K562 (cell line): ENCODE results near the gene PLOD1. TPM values are rescaled to one million over a fixed set of nuclear protein-coding genes. Genes with fewer than 3 reads are reported as not detected.

Experiments
- ATAC-seq: fragments of 200-7000 bp; cut with Tn5 transposase; 3 replicates; pipeline ENCODE4 v1.9.1; 2020; ENCODE audit warnings: moderate library complexity
- BruUV-seq: library from RNA; stranded (reverse); fragments of 400-500 nt; replicated peaks from 2 replicates; lab custom pipeline; 2021; lab: Mats Ljungman, UMichigan
- CTCF ChIA-PET: fragments of 300-600 bp; formaldehyde crosslinking; extraction: SDS; loops from one replicate; lab custom pipeline; 2021; ENCODE audit warnings: low intra/inter-chr PET ratio; lab: Yijun Ruan, JAX
- POLR2A ChIA-PET: fragments of 300-600, 350-650 bp; sonication (Branson Sonifier 250); formaldehyde crosslinking; extraction: SDS; loops from one replicate; lab custom pipeline; 2021; ENCODE audit warnings: antibody characterized with exemption, inconsistent platforms; lab: Yijun Ruan, JAX
- DNase-seq, 4 experiments: peaks; one replicate each; pipeline versions ENCODE4 v3.0.0 to v3.0.0-alpha.2; 2011 to 2018; ENCODE audit warnings: low spot score in 3 of 4, mixed read lengths in 3 of 4; ENCODE audit errors: extremely low read depth in 1 of 4
- FAIRE-seq: peaks from 2 replicates; lab custom pipeline; 2011; peaks lifted over from hg19 to GRCh38; lab: Jason Lieb, UNC
- H2AFZ ChIP-seq: 2 replicates; pipeline ENCODE4 v1.6.0; 2011; ENCODE audit warnings: low read depth, low read length, control low read depth, inconsistent platforms
- H3K27ac ChIP-seq: fragments of 200-600 bp; 3 replicates; pipeline ENCODE4 v1.8.0; 2011; ENCODE audit warnings: low read depth, mild to moderate bottlenecking, control low read depth, inconsistent platforms, low read length, moderate library complexity, mixed read lengths; ENCODE audit errors: extremely low read depth
- H3K27me3 ChIP-seq, 2 experiments: fragments of 300-600 bp in 1 of 2; 2 replicates in 1 of 2; 3 replicates in 1 of 2; pipeline versions ENCODE4 v1.6.0 to v1.8.0; 2011; ENCODE audit warnings: inconsistent platforms in 2 of 2, low read length in 2 of 2, mild to moderate bottlenecking in 1 of 2, mixed read lengths in 1 of 2, moderate library complexity in 1 of 2; ENCODE audit not compliant: control insufficient read depth in 2 of 2, insufficient read depth in 2 of 2
- H3K36me3 ChIP-seq: fragments of 300-600 bp; 3 replicates; pipeline ENCODE4 v1.8.0; 2011; ENCODE audit warnings: mild to moderate bottlenecking, low read length, inconsistent platforms; ENCODE audit not compliant: control insufficient read depth, insufficient read depth
- H3K4me1 ChIP-seq, 2 experiments: fragments of 200-600 bp in 1 of 2; replicated peaks in 1 of 2; 2 replicates in 1 of 2; 3 replicates in 1 of 2; pipeline versions ENCODE4 v1.5.1 to v1.8.0; 2011; ENCODE audit warnings: inconsistent platforms in 2 of 2, low read length in 2 of 2, mild to moderate bottlenecking in 1 of 2, mixed read lengths in 1 of 2, moderate library complexity in 1 of 2; ENCODE audit not compliant: control insufficient read depth in 2 of 2, insufficient read depth in 2 of 2
- H3K4me2 ChIP-seq: 2 replicates; pipeline ENCODE4 v1.6.1; 2011; ENCODE audit warnings: low read length, control low read depth, inconsistent platforms, mixed read lengths; ENCODE audit not compliant: insufficient read depth
- H3K4me3 ChIP-seq: fragments of 200-600 bp; sonication (generic), shearing (Covaris generic); 2 replicates; pipeline ENCODE4 v1.5.1; 2016; ENCODE audit warnings: control low read depth, inconsistent platforms
- H3K79me2 ChIP-seq: fragments of 200-600 bp; 3 replicates; pipeline ENCODE4 v1.8.0; 2011; ENCODE audit warnings: low read length, inconsistent platforms; ENCODE audit not compliant: control insufficient read depth, insufficient read depth
- H3K9ac ChIP-seq, 2 experiments: 2 replicates each; pipeline versions ENCODE4 v1.6.0 to v1.6.1; 2011; ENCODE audit warnings: low read depth in 2 of 2, low read length in 2 of 2, control low read depth in 1 of 2, inconsistent platforms in 1 of 2, mild to moderate bottlenecking in 1 of 2, mixed read lengths in 1 of 2; ENCODE audit not compliant: insufficient read depth in 1 of 2
- H3K9me1 ChIP-seq: one replicate; pipeline ENCODE4 v1.6.0; 2011; ENCODE audit warnings: inconsistent platforms, mild to moderate bottlenecking, low read length, moderate library complexity; ENCODE audit not compliant: control insufficient read depth, insufficient read depth
- H3K9me3 ChIP-seq: replicated peaks from 2 replicates; pipeline ENCODE4 v1.5.1; 2011; ENCODE audit warnings: low read depth, low read length, inconsistent platforms; ENCODE audit not compliant: control insufficient read depth, insufficient read depth
- H4K20me1 ChIP-seq: replicated peaks from 2 replicates; pipeline ENCODE4 v1.6.1; 2011; ENCODE audit warnings: low read length, inconsistent platforms, mixed read lengths; ENCODE audit not compliant: control insufficient read depth, insufficient read depth
- CBX8 ChIP-seq: fragments of 200-600 bp; sonication (generic); IDR thresholded peaks from 2 replicates; pipeline ENCODE4 v1.6.1; 2012; ENCODE audit warnings: borderline replicate concordance, mixed run types, low read depth, mild to moderate bottlenecking, moderate library complexity, mixed read lengths, low read length, control low read depth, inconsistent platforms; ENCODE audit not compliant: poor library complexity, severe bottlenecking; ENCODE audit errors: extremely low read depth
- KDM4B ChIP-seq, 2 experiments: fragments of 450-650 bp in 1 of 2; sonication (generic) in 1 of 2; IDR thresholded peaks; 2 replicates each; pipeline ENCODE4 v1.6.1; 2016 to 2017; ENCODE audit warnings: borderline replicate concordance in 2 of 2, antibody characterized with exemption in 1 of 2, low read depth in 1 of 2, mild to moderate bottlenecking in 1 of 2
- MEF2D ChIP-seq: conservative IDR thresholded peaks from 2 replicates; pipeline ENCODE4 v1.6.1; 2016; ENCODE audit warnings: low read depth, missing genetic modification characterization, missing compliant biosample characterization
- RFX1 ChIP-seq: fragments of 450-650 bp; IDR thresholded peaks from 2 replicates; pipeline ENCODE4 v1.6.1; 2016; ENCODE audit warnings: mild to moderate bottlenecking, moderate library complexity
- SMARCA5 ChIP-seq: fragments of 450-650 bp; IDR thresholded peaks from 2 replicates; pipeline ENCODE4 v1.6.1; 2016
- SRSF1 ChIP-seq: fragments of 200-400 bp; formaldehyde crosslinking; IDR thresholded peaks from 2 replicates; pipeline ENCODE4 v1.6.1; 2017; ENCODE audit warnings: mild to moderate bottlenecking, low read depth, low read length, moderate library complexity
- ZNF316 ChIP-seq: fragments of 450-650 bp; IDR thresholded peaks from 2 replicates; pipeline ENCODE4 v1.6.1; 2016
- ZNF699 ChIP-seq: fragments of 250-450 bp; sonication (Bioruptor Pico); IDR thresholded peaks from 2 replicates; pipeline ENCODE4 v1.8.0; 2021; ENCODE audit warnings: mild to moderate bottlenecking, moderate library complexity; ENCODE audit not compliant: insufficient replicate concordance
- WGBS: fragments of 100-300 bp; shearing (Covaris generic); methylation state at CpG from one replicate; pipeline ENCODE4 v1.1.6; 2016; ENCODE audit warnings: low coverage, mixed read lengths; ENCODE audit not compliant: insufficient coverage; ENCODE audit errors: missing lambda C conversion rate; 5-methylcytosine and 5-hydroxymethylcytosine counted together
- in situ Hi-C: fragments of 300-500 bp; cut with MboI; formaldehyde crosslinking; loops from 4 replicates; pipeline ENCODE4 v1.15.0; 2018; ENCODE audit warnings: inconsistent platforms, mixed read lengths
- intact Hi-C: fragments of 100-400 bp; cut with micrococcal nuclease; formaldehyde crosslinking; loops from 2 replicates; pipeline ENCODE4 v1.14.2; 2022
- polyA plus RNA-seq, 8 experiments: library from polyadenylated mRNA; depleted of rRNA in 4 of 8; stranded (reverse) in 5 of 8; unstranded in 3 of 8; fragments of >200 nt; fragmentation: Nextera tagmentation in 2 of 8; fragmentation: Illumina TruSeq in 1 of 8; extraction: Ambion mirVana in 2 of 8; extraction: Trizol in 1 of 8; gene quantifications; 2 replicates each; pipeline versions ENCODE4 v1.2.1 to v1.2.3, GENCODE V29; 2011 to 2014; ENCODE audit warnings: inconsistent platforms in 1 of 8, missing spikeins in 1 of 8
- total RNA-seq, 7 experiments: library from RNA; depleted of rRNA in 6 of 7; stranded (reverse); fragments of >200 nt in 6 of 7; fragmentation: Illumina TruSeq in 2 of 7; extraction: Trizol in 2 of 7; gene quantifications; 2 replicates each; pipeline versions ENCODE4 v1.2.1 to v1.2.3, GENCODE V29; 2011 to 2021; ENCODE audit warnings: low replicate concordance in 1 of 7
- TF ChIP-seq, protein P1 (sequence below): sonication (generic); formaldehyde crosslinking; IDR thresholded peaks from 2 replicates; pipeline ENCODE4 v1.8.1; 2022; ENCODE audit warnings: missing genetic modification reagents
- TF ChIP-seq, protein P2 (sequence below): IDR thresholded peaks from 3 replicates; pipeline ENCODE4 v1.6.1; 2011; ENCODE audit warnings: borderline replicate concordance, mild to moderate bottlenecking, moderate library complexity; ENCODE audit not compliant: insufficient read length; ENCODE audit errors: extremely low read depth
- TF ChIP-seq, protein P3 (sequence below): sonication (generic); formaldehyde crosslinking; IDR thresholded peaks from 2 replicates; pipeline ENCODE4 v1.8.0; 2022; ENCODE audit warnings: missing genetic modification reagents, mild to moderate bottlenecking, moderate library complexity, borderline replicate concordance
- TF ChIP-seq, protein P4 (sequence below): fragments of 250-450 bp; sonication (Bioruptor Pico); IDR thresholded peaks from 2 replicates; pipeline ENCODE4 v1.5.0; 2021

Gene PLOD1
- total and polyA plus RNA-seq, 9 of the 15 experiments (the other 6 are each of a cell fraction or from before 2014, with no cell fraction given) = 16.6 to 90.8 (median 52.7) TPM

DNA sequence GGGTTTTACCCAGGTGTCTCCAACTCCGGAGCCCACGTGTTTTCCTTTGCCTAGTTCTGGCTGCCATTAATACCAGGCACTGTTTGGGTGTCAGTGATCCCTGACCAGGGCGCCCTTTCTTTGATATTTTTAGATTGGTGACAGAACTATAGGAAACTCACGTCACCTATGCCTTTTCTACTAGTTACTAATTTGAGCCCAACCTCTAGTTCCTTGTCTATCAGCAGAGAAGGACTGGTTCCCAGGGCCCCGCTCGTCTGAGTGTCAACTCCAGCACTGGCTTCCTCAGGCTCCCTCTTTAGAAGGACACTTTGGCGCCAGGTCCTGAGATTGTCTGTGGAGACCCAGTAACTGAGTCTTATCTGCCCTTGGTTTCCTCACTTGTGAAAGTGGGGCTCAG lies 55.2 kb downstream of the PLOD1 start:
- ATAC-seq (no peak), FAIRE-seq (no peak), DNase-seq (no peak)
- in situ Hi-C loops (no loop called here), intact Hi-C loops (loop anchor here (10.0 kb wide), 1 partner anchor 225 kb away; no protein-coding TSS in a partner anchor)
- Histone ChIP-seq H3K27me3 (no peaks in the 10 kb centered on the region), H3K27ac (no peak overlapping the region), H3K9me1 (peaks cover 4% of the 10 kb centered on the region), H3K4me2 (no peak overlapping the region), H3K36me3 (peaks cover 89% of the 10 kb centered on the region), H3K4me3 (no peak overlapping the region), H2AFZ (no peak overlapping the region), H3K9ac (no peak overlapping the region; a peak in 1 of 4 replicates), H3K4me1 (peaks cover 0 to 4% of the 10 kb centered on the region in 2 experiments; a peak in 3 of 5 replicates), H3K9me3 (no peaks in the 10 kb centered on the region), H3K79me2 (peaks cover 66% of the 10 kb centered on the region), H4K20me1 (peaks cover 17% of the 10 kb centered on the region; the same call in 1 of the 2 replicates)
- POLR2A ChIA-PET = interaction anchor here (0.6 to 1.5 kb wide), 5 partner anchors 9 to 339 kb away, joined by 3 to 8 read pairs (median 3); partner anchors contain the start of genes KIAA2013 and MFN2
- CTCF ChIA-PET = interaction anchor here (0.6 kb wide), 1 partner anchor 135 kb away, joined by 4 read pairs; no protein-coding TSS in a partner anchor
- 94% methylated on average over 7 of the region's 7 CpGs for WGBS
- no TSS peak for BruUV-seq
- TF ChIP-seq ZNF316 (no peak), CBX8 (no peak), RFX1 (no peak), SMARCA5 (no peak), KDM4B (IDR thresholded peaks at IDR 0.05; ENCODE audit: borderline replicate concordance in 2 of 2, low read depth in 1 of 2) (no peak), ZNF699 (CRISPR knock-in tag) (no peak), SRSF1 (no peak), MEF2D (no peak)
- TF ChIP-seq, protein P1, sequence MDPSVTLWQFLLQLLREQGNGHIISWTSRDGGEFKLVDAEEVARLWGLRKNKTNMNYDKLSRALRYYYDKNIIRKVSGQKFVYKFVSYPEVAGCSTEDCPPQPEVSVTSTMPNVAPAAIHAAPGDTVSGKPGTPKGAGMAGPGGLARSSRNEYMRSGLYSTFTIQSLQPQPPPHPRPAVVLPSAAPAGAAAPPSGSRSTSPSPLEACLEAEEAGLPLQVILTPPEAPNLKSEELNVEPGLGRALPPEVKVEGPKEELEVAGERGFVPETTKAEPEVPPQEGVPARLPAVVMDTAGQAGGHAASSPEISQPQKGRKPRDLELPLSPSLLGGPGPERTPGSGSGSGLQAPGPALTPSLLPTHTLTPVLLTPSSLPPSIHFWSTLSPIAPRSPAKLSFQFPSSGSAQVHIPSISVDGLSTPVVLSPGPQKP (CRISPR knock-in tag) = no peak
- TF ChIP-seq, protein P2, sequence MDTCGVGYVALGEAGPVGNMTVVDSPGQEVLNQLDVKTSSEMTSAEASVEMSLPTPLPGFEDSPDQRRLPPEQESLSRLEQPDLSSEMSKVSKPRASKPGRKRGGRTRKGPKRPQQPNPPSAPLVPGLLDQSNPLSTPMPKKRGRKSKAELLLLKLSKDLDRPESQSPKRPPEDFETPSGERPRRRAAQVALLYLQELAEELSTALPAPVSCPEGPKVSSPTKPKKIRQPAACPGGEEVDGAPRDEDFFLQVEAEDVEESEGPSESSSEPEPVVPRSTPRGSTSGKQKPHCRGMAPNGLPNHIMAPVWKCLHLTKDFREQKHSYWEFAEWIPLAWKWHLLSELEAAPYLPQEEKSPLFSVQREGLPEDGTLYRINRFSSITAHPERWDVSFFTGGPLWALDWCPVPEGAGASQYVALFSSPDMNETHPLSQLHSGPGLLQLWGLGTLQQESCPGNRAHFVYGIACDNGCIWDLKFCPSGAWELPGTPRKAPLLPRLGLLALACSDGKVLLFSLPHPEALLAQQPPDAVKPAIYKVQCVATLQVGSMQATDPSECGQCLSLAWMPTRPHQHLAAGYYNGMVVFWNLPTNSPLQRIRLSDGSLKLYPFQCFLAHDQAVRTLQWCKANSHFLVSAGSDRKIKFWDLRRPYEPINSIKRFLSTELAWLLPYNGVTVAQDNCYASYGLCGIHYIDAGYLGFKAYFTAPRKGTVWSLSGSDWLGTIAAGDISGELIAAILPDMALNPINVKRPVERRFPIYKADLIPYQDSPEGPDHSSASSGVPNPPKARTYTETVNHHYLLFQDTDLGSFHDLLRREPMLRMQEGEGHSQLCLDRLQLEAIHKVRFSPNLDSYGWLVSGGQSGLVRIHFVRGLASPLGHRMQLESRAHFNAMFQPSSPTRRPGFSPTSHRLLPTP = no peak
- TF ChIP-seq, protein P3, sequence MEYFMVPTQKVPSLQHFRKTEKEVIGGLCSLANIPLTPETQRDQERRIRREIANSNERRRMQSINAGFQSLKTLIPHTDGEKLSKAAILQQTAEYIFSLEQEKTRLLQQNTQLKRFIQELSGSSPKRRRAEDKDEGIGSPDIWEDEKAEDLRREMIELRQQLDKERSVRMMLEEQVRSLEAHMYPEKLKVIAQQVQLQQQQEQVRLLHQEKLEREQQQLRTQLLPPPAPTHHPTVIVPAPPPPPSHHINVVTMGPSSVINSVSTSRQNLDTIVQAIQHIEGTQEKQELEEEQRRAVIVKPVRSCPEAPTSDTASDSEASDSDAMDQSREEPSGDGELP = no peak
- TF ChIP-seq, protein P4, sequence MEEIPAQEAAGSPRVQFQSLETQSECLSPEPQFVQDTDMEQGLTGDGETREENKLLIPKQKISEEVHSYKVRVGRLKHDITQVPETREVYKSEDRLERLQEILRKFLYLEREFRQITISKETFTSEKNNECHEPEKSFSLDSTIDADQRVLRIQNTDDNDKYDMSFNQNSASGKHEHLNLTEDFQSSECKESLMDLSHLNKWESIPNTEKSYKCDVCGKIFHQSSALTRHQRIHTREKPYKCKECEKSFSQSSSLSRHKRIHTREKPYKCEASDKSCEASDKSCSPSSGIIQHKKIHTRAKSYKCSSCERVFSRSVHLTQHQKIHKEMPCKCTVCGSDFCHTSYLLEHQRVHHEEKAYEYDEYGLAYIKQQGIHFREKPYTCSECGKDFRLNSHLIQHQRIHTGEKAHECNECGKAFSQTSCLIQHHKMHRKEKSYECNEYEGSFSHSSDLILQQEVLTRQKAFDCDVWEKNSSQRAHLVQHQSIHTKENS (CRISPR knock-in tag) = no peak
